HG03442 (cell line): ENCODE measurements around the gene CLN6.
"Not testable (repeated sequence)": the region's sequence is repeated elsewhere in the genome, so short reads cannot be mapped to it uniquely, and the experiment has no call there.

Source experiments
- ATAC-seq: cut with Tn5 transposase; IDR thresholded peaks from one replicate; pipeline ENCODE4 v1.9.1; 2021; ENCODE audit warnings: mild to moderate bottlenecking, moderate library complexity; ENCODE audit not compliant: unreplicated experiment

CLN6 gene

DNA sequence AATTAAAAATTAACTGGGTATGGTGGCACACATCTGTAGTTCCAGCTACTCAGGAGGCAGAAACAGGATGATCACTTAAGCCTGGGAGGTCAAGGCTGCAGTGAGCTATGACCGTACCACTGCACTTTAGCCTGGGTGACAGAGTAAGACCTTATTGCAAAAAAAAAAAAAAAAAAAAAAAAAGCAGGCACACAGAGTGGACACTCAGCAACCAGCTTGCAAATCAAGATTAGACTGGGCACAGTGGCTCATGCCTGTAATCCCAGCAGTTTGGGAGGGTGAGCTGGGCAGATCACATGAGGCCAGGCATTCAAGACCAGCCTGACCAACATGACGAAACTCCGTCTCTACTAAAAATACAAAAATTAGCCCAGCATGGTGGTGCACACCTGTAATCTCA is 5.4 kb downstream of the CLN6 start:
- ATAC-seq: no peak

DNA sequence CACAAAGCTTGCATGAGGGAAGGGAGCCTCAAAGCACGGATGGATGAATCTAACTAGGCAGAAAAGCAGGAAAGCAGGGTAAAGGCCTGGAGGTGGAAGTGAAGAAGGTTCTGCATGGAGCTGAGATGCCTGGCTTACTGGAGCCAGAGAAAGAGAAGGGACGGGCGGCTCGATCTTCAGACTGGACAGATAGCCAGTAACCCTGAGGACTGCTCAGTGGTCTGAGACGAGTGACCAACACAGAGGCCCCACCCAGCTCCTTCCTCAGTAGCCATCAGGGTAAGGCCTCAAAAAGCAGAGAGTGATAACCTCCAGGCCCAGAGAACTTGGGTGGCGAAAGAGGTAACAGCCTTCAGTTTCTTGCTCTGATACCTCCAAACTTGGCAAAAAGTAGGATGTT is 6.4 kb downstream of the CLN6 start:
- no peak for ATAC-seq

DNA sequence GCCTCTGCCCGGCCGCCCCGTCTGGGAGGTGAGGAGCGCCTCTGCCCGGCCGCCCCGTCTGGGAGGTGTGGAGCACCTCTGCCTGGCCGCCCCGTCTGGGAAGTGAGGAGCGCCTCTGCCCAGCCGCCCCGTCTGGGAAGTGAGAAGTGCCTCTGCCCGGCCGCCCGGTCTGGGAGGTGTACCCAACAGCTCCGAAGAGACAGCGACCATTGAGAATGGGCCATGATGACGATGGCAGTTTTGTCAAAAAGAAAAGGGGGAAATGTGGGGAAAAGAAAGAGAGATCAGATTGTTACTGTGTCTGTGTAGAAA is 7.1 kb downstream of the CLN6 start:
- ATAC-seq: not testable (repeated sequence)

DNA sequence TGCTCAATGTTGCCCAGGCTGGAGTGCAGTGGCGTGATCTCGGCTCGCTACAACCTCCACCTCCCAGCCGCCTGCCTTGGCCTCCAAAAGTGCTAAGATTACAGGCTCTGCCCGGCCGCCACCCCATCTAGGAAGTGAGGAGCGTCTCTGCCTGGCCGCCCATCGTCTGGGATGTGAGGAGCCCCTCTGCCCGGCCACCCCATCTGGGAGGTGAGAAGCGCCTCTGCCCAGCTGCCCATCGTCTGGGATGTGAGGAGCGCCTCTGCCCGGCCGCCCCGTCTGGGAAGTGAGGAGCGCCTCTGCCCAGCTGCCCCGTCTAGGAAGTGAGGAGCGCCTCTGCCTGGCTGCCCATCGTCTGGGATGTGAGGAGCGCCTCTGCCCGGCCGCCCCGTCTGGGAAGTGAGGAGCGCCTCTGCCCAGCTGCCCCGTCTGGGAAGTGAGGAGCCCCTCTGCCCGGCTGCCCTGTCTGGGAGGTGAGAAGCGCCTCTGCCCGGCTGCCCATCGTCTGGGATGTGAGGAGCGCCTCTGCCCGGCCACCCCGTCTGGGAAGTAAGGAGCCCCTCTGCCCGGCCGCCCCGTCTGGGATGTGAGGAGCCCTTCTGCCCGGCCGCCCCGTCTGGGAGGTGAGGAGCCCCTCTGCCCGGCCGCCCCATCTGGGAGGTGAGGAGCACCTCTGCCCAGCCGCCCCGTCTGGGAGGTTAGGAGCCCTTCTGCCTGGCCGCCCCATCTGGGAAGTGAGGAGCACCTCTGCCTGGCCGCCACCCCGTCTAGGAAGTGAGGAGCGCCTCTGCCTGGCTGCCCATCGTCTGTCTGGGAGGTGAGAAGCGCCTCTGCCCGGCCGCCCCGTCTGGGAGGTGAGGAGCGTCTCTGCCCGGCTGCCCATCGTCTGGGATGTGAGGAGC is 7.7 kb downstream of the CLN6 start:
- ATAC-seq: not testable (repeated sequence)

DNA sequence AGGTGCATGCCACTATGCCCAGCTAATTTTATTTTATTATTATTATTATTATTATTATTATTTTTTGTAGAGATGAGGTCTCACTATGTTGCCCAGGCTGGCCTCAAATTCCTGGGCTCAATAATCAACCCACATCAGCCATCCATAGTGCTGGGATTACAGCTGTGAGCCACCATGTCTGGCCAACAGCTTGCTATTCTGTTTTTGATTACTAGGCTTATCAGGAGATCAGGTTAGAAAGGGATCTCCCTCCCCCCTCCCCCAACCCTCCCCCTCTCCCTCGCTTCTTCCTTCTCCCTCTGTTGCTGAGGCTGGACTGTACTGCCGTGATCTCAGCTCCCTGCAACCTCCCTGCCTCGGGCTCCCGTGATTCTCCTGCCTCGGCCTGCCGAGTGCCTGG is 8.6 kb downstream of the CLN6 start:
- ATAC-seq: no peak

DNA sequence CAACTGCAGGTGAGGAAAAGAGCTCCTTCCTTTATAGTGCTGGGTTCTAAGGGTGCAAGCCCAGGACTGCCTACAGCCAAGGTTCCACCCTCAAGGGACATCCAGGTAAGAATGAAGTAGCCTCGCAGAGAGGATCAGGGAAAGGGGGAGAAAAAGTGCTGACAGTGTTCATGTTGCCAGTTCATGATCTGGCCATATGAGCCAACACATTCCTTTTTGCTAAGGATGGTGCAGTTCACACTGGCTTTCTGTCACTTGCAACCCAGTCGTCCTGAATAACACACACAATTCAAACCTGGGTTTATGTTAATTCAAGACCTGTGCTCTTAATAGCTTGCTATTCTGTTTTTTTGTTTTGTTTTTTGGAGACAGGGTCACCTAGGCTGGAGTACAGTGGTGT is 9.0 kb downstream of the CLN6 start:
- no peak for ATAC-seq

DNA sequence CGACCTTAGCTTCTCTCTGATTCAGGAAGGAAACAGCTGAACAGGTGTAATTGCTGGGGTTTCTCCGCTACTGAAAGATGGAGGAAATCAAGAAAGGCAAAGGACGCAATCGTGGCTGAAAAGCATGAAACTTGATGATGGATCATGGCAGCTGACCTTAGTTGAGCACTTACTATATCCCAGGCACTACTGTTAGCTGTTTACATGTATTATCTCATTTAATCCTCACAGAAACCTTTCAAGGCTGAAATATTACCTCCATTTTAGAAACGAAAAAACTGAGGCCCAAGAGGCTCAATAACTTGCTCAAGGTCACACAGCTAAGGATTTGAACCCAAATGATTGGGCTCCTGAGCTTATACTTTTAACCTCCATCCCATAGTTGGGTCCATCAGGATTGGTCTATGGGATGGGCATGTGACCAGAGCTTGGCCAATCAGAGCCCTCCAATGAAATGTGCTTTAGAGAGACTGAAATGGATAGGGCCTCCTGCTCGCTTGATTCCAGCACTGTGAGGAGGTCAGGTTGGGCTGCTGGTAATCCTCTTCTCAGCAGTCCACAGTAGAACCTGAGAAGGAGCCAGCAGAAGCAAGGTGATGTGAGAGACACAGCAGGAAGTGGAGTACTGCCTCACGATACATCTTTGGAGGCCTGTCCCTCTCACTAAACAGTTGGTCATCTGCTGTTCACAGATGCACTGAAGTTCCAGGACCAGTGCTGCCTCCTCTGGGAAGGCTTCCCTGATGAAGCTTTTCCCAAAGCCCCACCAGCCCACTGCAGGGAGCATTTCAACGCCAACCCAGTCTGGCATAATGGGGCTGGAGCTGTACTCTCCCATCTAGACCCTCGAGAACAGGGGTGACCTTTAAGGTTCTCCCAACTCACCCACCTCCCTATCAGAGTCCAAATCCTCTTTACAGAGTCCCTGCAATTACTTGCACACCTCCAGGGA is 10.4 kb downstream of the CLN6 start:
- ATAC-seq: no peak

DNA sequence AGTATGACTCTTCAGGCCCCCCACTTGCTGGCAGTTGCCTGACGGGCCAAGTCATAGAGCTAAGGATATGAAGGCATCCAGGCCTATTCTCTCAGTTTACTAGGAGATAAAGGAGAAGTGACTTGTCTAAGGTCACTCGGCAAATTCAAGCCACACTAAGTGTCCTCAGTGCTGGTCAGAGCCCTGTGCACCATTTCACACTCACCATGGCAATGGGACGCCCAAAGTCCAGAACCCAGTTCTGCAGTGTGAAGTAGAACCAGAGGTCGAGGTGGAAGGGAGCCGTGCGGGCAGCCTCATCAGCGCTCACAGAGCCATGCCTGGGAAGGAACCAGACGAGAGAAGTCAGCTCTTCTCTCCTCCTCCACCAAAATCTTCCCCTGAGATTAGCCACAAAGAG is 11.2 kb downstream of the CLN6 start:
- ATAC-seq: no peak

DNA sequence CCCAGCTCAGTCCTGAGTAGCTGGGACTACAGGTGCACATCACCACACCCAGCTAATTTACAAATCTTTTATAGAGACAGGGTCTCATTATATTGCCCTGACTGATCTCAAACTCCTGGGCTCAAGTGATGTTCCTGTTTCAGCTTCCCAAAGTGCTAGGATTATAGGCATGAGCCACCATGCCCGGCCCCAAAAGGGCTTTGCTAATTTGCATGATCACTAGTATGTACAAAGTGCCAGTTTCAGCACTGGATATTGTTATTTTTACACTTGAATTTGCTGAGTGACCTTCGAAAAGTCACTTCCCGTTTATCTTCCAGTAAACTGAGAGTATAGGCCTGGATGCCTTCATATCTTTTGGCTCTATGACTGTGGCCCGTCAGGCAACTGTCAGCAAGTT is 12.2 kb downstream of the CLN6 start:
- ATAC-seq: no peak

DNA sequence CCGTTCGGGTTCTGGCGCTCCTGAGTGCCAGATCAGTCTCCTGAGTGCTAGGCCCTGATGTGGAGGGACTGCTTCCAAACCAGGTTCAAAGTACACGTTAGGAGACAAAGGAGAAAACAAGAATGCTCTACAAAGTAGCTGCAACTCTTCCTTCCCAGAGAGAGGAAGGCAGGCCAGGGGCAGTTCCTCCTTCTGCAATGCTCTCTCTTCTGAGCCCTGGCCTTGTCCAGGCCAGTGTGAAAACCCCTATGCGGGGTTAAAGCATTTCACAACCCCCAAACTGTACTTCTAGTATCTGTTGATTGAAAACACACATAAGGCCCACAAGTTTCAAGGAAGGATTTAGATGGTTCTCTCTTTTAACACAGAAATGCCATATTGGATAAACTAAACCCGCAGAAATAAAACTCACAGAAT is 14.7 kb downstream of the CLN6 start:
- ATAC-seq: no peak

DNA sequence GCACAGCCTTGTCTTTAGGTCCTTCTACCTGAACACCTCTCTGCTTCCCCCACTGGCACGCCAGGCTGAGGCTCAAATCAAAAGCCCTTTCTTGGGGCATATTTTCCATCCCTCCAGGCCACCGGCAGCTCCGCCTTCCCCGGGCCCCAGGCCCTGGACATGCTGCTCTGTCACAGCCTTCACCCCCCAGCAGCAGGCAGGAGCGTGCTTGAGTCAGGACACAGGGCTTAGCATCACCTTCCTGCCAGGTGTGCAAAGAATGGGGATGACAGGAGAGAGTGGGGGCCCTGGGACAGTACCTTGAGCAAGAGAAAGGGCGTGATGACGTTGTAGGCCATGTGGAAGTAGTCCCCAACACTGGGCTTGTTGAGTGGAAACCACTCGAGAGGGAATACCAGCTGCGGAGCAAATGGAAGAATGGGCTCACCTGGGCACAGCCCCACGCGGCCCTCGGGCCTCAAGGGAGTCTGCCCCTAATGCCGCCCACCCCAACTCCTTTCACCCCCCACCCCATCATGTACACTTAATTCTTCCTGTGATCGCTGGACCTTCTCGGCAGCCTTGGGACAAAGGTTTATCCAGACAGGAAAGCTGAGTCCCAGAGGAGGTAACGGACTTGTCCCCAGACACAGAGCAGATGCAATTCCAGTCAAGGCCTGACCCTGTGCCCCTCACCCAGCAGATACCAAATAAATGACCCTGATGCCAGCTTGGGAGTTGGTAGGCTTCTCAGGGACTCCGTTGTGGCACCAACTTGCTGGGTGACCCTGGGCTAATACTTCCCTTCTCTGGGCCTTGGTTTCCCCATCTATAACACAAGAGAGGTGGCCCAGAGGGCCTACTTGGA is 15.3 kb downstream of the CLN6 start:
- ATAC-seq: no peak

DNA sequence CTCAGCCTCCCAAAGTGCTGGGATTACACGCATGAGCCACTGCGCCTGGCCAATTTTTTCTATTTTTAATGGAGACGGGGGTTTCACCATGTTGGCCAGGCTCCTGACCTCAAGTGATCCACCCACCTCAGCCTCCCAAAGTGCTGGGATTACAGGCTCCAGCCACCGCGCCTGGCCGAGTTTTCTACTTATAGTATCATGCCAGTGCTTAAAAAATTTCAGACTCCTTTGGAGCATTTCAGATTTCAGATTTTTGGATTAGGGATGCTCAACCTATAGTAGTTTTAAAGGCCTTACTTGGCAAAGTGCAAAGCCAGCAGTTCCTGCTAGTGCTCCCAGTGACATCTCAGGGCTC is 16.1 kb downstream of the CLN6 start:
- ATAC-seq: not testable (repeated sequence)

DNA sequence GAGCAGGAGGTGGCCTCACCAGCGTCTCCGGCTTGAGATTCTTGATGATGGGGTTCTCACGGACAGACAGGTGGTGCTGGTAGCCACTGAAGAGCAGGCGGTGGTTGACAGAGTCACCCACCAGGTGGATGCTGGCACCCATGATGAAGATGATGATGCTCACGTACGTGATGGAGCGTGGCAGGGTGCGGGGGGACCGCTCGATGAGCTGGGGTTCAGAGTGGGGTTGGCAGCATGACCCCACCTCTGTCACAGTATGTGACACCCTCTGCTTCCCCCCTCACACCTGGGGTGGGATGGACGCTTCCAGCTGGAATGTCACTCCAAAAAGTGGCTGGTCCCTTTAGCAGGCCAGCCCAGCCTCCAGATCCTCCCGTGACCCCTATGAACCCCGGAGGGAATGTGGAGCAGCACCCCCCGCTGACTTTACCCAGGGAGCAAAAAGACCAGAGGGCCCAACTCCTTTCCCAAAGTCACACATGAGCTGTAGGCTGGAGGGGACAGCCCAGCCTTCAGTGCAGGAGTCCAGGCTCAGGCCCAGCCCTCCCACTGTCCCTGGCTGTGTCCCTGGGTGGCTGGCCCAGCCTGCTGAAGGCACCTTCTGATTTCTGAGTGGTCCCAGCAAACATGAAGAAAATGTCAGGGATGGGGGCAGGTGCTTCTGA is 17.7 kb downstream of the CLN6 start:
- no peak for ATAC-seq

DNA sequence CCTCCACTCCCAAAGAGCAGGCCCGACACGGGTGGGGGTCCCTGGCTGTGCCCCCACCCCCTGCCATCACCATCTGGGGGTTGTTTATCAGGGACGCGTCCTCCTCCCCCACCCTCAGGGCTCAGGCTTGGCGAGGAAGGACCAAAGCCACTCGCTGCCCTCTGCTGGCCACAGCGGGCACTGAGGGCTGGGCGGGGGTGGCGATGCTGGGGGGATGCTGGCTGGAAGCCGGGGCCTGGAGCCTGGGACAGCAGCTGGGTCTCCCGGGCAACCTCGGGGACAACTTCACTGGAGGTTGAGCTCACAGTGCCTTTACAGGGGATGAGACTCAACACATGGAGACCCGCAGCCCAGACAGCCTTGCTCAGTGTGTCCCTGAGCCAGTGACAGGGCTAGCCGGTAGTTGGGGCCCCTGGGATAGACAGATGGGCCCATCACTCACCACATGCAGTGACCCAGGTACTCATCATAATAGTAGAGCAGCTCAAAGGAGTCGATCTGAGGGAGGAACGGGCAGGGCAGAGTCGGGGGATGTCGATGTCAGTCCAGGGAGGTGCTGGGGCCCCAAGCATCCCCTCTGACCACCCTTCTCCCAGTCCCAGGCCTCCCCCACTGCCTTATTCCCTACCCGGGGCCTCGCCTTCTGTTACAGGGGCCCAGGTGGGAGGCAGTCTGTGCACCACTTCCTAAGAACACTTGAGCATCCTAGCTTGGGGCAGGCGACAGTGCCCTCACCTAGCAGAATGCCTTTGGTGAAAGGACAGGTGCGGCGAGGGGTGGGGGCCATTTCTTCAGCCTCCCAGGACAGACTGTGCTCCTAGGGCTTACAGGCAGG is 18.5 kb downstream of the CLN6 start:
- no peak for ATAC-seq

DNA sequence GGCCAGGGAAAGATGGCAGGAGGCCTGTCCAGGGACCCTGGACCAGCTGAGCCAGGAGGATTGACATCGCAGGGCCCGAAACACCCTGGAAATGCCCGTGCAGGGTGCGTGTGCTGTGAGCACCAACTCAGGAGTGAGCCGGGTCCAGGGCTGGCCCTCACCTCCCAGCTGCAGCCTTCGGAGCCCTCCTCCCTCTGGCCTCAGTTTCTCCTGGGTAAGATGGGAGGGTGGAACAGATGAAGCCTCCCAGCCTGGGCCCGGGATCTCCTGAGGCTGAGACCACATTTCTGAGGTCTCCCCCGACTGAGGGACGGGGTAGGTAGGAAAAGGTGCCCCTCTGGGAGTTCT is 19.1 kb downstream of the CLN6 start:
- no peak for ATAC-seq

DNA sequence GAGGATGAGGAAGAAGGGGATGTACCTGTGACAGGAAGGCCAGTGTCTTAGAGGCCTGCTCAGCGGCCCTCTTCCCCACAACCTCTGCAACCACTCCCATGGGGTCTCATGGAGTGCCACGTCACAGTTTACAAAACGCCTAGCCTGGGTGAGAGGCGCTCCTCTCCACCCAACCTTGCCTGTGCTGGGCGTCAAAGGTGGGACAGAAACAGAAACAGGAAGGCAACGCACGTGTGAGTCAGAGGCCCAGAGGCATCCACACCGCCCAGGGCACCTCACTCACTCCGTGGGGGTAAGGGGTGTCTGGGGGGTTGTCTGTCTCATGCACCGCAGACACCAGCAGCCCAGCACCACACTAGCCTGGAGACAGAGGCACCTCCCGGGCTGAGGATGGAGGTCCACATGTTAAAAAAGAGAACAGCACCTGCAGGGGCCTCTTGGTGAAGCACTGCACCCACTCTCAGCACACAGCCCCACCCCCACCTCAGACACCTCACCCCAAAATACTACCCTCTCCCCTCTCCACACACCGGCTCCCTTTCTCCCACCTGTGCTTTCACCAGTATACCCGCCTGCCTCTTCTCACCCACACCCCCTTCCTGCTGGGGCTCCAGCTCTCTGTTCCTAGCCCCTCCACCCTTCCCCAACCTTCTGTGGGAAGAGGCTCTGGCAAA is 19.7 kb downstream of the CLN6 start:
- ATAC-seq: peak; percentile 31

DNA sequence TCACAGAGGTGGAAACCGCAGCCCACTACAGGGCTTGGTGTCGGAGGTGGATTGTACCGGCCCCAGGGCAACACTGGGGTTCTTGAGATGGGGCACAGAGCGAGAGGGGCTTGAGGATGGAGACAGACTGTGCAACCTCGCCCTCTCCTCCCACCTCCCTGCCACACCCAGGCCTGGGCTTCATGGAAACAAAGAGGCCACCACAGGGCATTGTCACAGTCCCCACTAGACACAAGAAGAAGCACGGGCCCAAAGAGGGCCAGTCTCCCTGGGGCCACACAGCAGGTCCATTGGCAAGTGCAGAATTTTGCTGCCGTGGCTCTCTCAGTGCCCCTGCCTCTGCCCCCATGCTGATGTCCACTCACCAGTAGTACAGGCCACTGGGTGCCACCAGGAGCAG is 20.3 kb downstream of the CLN6 start:
- no peak for ATAC-seq

DNA sequence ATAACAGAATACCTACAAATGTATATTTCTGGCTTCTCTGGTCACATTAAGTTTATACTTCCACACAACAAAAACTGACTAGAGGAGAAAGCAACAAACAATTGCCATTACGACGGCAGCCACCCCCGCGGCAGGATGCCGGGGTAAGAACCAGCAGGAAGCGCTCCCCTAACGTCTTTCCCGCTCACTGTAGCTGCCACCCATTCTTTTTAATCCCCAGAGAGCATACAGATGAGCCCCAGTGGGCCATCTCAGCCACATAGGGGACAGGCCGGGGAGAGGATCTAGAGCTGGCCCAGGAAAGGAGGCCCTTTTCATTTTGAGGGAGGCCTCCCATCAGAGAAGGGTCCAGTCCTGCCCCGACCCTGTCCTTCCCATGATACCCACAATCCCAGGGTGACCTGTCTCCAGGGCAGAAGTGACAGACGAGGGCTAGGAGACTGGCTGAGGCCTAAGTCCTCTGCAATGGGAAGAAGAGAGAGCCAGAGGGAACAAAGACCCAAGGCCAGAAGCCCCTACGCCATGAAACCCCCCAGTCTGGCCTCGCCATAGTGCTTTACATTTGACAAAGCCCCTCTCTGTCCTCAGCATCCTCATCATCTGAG is 20.8 kb downstream of the CLN6 start:
- ATAC-seq: no peak

DNA sequence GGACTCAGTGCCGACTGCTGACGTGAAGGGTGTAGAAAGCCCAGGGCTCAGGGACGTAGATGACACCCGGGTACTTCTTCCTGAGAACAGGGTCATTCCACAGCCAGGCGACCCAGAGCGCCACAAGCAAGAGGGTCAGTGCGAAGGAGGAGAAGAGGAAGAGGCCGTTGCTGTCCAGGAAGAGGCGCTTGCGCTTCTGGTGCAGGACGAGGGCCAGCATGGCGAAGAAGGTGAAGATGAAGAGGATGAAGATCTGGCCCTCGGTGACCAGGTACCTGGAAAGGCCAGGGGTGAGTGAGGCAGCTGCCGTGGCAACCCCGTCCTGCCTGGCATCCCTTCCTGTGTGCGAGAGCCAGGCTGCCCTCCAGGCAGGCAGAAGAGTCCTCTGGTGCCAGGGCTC is 21.4 kb downstream of the CLN6 start:
- no peak for ATAC-seq
